ENCODE results near the gene GALNT18.

GALNT18 gene

GRCh38 chr11:11348303-11348702 is 273.5 kb downstream of the GALNT18 start:
- ATAC-seq = no peak
- TF ChIP-seq ZNF70 (CRISPR knock-in tag; IDR thresholded peaks at IDR 0.05) (no peak), TCF4 (CRISPR knock-in tag; IDR thresholded peaks at IDR 0.05; ENCODE audit: borderline replicate concordance) (no peak), ESRRG (CRISPR knock-in tag; IDR thresholded peaks at IDR 0.05) (no peak), ZNF8 (CRISPR knock-in tag; IDR thresholded peaks at IDR 0.05) (no peak), RARB (CRISPR knock-in tag; IDR thresholded peaks at IDR 0.05) (no peak)

- no peak for ATAC-seq
- TF ChIP-seq GLIS3 (CRISPR knock-in tag; IDR thresholded peaks at IDR 0.05) (no peak), SNAI2 (CRISPR knock-in tag; IDR thresholded peaks at IDR 0.05) (no peak), ZNF565 (CRISPR knock-in tag; conservative IDR thresholded peaks at IDR 0.05; ENCODE audit: low read depth) (no peak), ISL1 (CRISPR knock-in tag; IDR thresholded peaks at IDR 0.05) (no peak), ARNTL (CRISPR knock-in tag; IDR thresholded peaks at IDR 0.05; ENCODE audit: borderline replicate concordance, low read depth) (no peak), OSR1 (CRISPR knock-in tag; IDR thresholded peaks at IDR 0.05) (no peak), CSDC2 (CRISPR knock-in tag; IDR thresholded peaks at IDR 0.05) (no peak), ESRRG (CRISPR knock-in tag; IDR thresholded peaks at IDR 0.05) (no peak), PATZ1 (CRISPR knock-in tag; IDR thresholded peaks at IDR 0.05; ENCODE audit: borderline replicate concordance) (no peak), CREB5 (CRISPR knock-in tag; IDR thresholded peaks at IDR 0.05; ENCODE audit: low read depth) (no peak), ZC3H10 (CRISPR knock-in tag; IDR thresholded peaks at IDR 0.05) (no peak), POU6F1 (CRISPR knock-in tag; IDR thresholded peaks at IDR 0.05; ENCODE audit: borderline replicate concordance, low read depth) (no peak), ZNF8 (CRISPR knock-in tag; IDR thresholded peaks at IDR 0.05) (no peak), ZNF70 (CRISPR knock-in tag; IDR thresholded peaks at IDR 0.05) (no peak), TSHZ2 (CRISPR knock-in tag; IDR thresholded peaks at IDR 0.05) (no peak), TCF4 (CRISPR knock-in tag; IDR thresholded peaks at IDR 0.05; ENCODE audit: borderline replicate concordance) (no peak), ZFP3 (CRISPR knock-in tag; IDR thresholded peaks at IDR 0.05) (no peak)
Measured at GRCh38 chr11:11347592-11347991, 274.2 kb downstream of the GALNT18 start.

GRCh38 chr11:11346303-11346702 is 275.5 kb downstream of the GALNT18 start:
- no peak for ATAC-seq
- TF ChIP-seq ZC3H10 (CRISPR knock-in tag; IDR thresholded peaks at IDR 0.05) = no peak
- no peak for TF ChIP-seq PPARA (CRISPR knock-in tag; IDR thresholded peaks at IDR 0.05; ENCODE audit: borderline replicate concordance)
- no peak for TF ChIP-seq ZFP30 (CRISPR knock-in tag; IDR thresholded peaks at IDR 0.05)
- no peak for TF ChIP-seq SNAI2 (CRISPR knock-in tag; IDR thresholded peaks at IDR 0.05)
- no peak for TF ChIP-seq POU6F1 (CRISPR knock-in tag; IDR thresholded peaks at IDR 0.05; ENCODE audit: borderline replicate concordance, low read depth)
- no peak for TF ChIP-seq ZFP3 (CRISPR knock-in tag; IDR thresholded peaks at IDR 0.05)
- TF ChIP-seq ZNF8 (CRISPR knock-in tag; IDR thresholded peaks at IDR 0.05) = no peak
- TF ChIP-seq CSDC2 (CRISPR knock-in tag; IDR thresholded peaks at IDR 0.05) = no peak
- no peak for TF ChIP-seq CREB5 (CRISPR knock-in tag; IDR thresholded peaks at IDR 0.05; ENCODE audit: low read depth)

Measured in SK-N-SH treated with all-trans-retinoic acid at 6 μM for 48 hours (cell line).